ENCODE data around the gene CMTM1.

CMTM1 gene

GRCh38 chr16:66566051-66566901, at the start of gene CMTM1:
TSS of gene CMTM1 (plus strand) at chr16:66566439. CDS start at chr16:66566514, 75 bp downstream.
- Histone ChIP-seq H3K9ac (no peak within 1 kb of the TSS), H3K4me1 (ENCODE audit: low read depth, poor library complexity, severe bottlenecking) (no peaks in the 10 kb centered on the region), H3K4me3 (IDR thresholded peaks at IDR 0.05; ENCODE audit: insufficient read depth, low read depth, low read length) (no peak within 1 kb of the TSS), H3K27ac (no peak within 1 kb of the TSS), H3K4me2 (no peak within 1 kb of the TSS), H2AFZ (ENCODE audit: low read depth) (no peak within 1 kb of the TSS), H3K27me3 (ENCODE audit: insufficient read depth, low read depth) (no peaks in the 10 kb centered on the region), H4K20me1 (ENCODE audit: insufficient read depth) (no peaks in the 10 kb centered on the region), H3K36me3 (ENCODE audit: insufficient read depth) (no peaks in the 10 kb centered on the region), H3K79me2 (ENCODE audit: insufficient read depth, low read depth) (no peaks in the 10 kb centered on the region)
- no peak for TF ChIP-seq CTCF (conservative IDR thresholded peaks at IDR 0.05; ENCODE audit: low read depth, low read length)

- peak overlapping the region; percentile 97 for H3K4me2 ChIP-seq
- H4K20me1 ChIP-seq (ENCODE audit: insufficient read depth), result no peaks in the 10 kb centered on the region
- H3K4me1 ChIP-seq (ENCODE audit: low read depth, poor library complexity, severe bottlenecking), result peaks cover 65% of the 10 kb centered on the region
- peak overlapping the region; percentile 98 for H3K27ac ChIP-seq
- H3K27me3 ChIP-seq (ENCODE audit: insufficient read depth, low read depth), result no peaks in the 10 kb centered on the region
- H3K36me3 ChIP-seq (ENCODE audit: insufficient read depth), result no peaks in the 10 kb centered on the region
- peak overlapping the region; percentile 35; the same call in 1 of the 2 replicates for H2AFZ ChIP-seq (ENCODE audit: low read depth)
- H3K9ac ChIP-seq, result peak overlapping the region; percentile 84
- H3K4me3 ChIP-seq (IDR thresholded peaks at IDR 0.05; ENCODE audit: insufficient read depth, low read depth, low read length), result no peak overlapping the region
- TF ChIP-seq CTCF (conservative IDR thresholded peaks at IDR 0.05; ENCODE audit: low read depth, low read length), result no peak
- H3K79me2 ChIP-seq (ENCODE audit: insufficient read depth, low read depth), result no peaks in the 10 kb centered on the region
These were observed 49.8 kb upstream of the CMTM1 start for GRCh38 chr16:66516509-66516807.

GRCh38 chr16:66516808-66517585, 49.2 kb upstream of the CMTM1 start:
- Histone ChIP-seq H4K20me1 (ENCODE audit: insufficient read depth) (no peaks in the 10 kb centered on the region), H3K79me2 (ENCODE audit: insufficient read depth, low read depth) (no peaks in the 10 kb centered on the region), H3K4me3 (IDR thresholded peaks at IDR 0.05; ENCODE audit: insufficient read depth, low read depth, low read length) (no peak overlapping the region), H3K4me1 (ENCODE audit: low read depth, poor library complexity, severe bottlenecking) (peaks cover 65% of the 10 kb centered on the region), H3K4me2 (peak overlapping the region; percentile 97), H3K27ac (peak overlapping the region; percentile 98), H3K27me3 (ENCODE audit: insufficient read depth, low read depth) (no peaks in the 10 kb centered on the region), H3K9ac (peak overlapping the region; percentile 84), H3K36me3 (ENCODE audit: insufficient read depth) (no peaks in the 10 kb centered on the region), H2AFZ (ENCODE audit: low read depth) (peak overlapping the region; percentile 35)
- TF ChIP-seq CTCF (conservative IDR thresholded peaks at IDR 0.05; ENCODE audit: low read depth, low read length), result no peak

GRCh38 chr16:66517586-66518263, 48.5 kb upstream of the CMTM1 start:
- peaks cover 70% of the 10 kb centered on the region for H3K4me1 ChIP-seq (ENCODE audit: low read depth, poor library complexity, severe bottlenecking)
- peak overlapping the region; percentile 35 for H2AFZ ChIP-seq (ENCODE audit: low read depth)
- no peaks in the 10 kb centered on the region for H3K79me2 ChIP-seq (ENCODE audit: insufficient read depth, low read depth)
- H3K36me3 ChIP-seq (ENCODE audit: insufficient read depth), result no peaks in the 10 kb centered on the region
- peak overlapping the region; percentile 84 for H3K9ac ChIP-seq
- H3K27ac ChIP-seq, result peak overlapping the region; percentile 98
- H3K27me3 ChIP-seq (ENCODE audit: insufficient read depth, low read depth), result no peaks in the 10 kb centered on the region
- no peaks in the 10 kb centered on the region for H4K20me1 ChIP-seq (ENCODE audit: insufficient read depth)
- H3K4me2 ChIP-seq, result peak overlapping the region; percentile 97
- no peak for TF ChIP-seq CTCF (conservative IDR thresholded peaks at IDR 0.05; ENCODE audit: low read depth, low read length)
- no peak overlapping the region for H3K4me3 ChIP-seq (IDR thresholded peaks at IDR 0.05; ENCODE audit: insufficient read depth, low read depth, low read length)
